ENCODE measurements around the gene ERVW-1.
A peak's percentile ranks its signal among the peaks of the same experiment; 100 is the strongest.

Gene ERVW-1

DNA sequence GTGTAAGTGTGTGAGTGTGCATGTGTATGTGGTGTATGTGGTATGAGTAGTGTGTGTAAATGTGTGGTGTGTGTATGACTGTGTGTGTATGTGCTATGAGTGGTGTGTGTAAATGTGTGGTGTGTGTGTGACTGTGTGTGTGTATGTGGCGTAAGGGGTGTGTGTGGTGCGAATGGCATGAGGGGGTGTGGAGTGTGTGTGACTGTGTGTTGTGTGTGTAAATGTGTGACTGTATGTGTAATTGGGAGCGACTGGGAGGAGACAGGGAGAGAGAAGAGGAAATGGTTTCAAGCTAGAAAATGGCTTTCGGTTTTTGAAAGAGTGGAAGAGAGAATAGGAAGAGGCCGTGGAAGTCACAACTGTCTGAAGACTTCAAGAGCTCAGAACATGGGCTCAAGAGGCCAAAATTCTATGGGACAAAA lies 54.0 kb downstream of the ERVW-1 start:
- no peak for DNase-seq (ENCODE audit: low spot score)

GRCh38 chr7:92422926-92423325 lies 54.8 kb downstream of the ERVW-1 start:
- no peak for DNase-seq (ENCODE audit: low spot score)

- peak; percentile 29 for DNase-seq (ENCODE audit: low spot score)
These were observed 55.9 kb downstream of the ERVW-1 start for GRCh38 chr7:92421676-92422435.

Measured in kidney tubule cell (primary cell).